Upper lobe of left lung (tissue), 4 donors: ENCODE measurements around the gene PPP6R3.

ENCODE experiments used
- POLR2A ChIP-seq, 4 donors: fragments of 450-650 bp; IDR thresholded peaks; one replicate each; pipeline ENCODE4 v1.5.1; 2016 to 2017; ENCODE audit warnings: antibody characterized with exemption in 4 of 4, mild to moderate bottlenecking in 2 of 4
- POLR2AphosphoS5 ChIP-seq, 2 donors: sonication (generic); formaldehyde crosslinking; IDR thresholded peaks; one replicate each; pipeline ENCODE4 v1.5.1; 2017; ENCODE audit warnings: antibody characterized with exemption in 2 of 2
- TF ChIP-seq, protein P1 (sequence below), 6 experiments: fragments of 450-650 bp in 4 of 6; fragments of 200-600 bp in 2 of 6; sonication (generic) in 2 of 6; IDR thresholded peaks; one replicate each; pipeline ENCODE4 v1.5.1; 2016 to 2019; ENCODE audit warnings: antibody characterized with exemption in 6 of 6

DNA sequence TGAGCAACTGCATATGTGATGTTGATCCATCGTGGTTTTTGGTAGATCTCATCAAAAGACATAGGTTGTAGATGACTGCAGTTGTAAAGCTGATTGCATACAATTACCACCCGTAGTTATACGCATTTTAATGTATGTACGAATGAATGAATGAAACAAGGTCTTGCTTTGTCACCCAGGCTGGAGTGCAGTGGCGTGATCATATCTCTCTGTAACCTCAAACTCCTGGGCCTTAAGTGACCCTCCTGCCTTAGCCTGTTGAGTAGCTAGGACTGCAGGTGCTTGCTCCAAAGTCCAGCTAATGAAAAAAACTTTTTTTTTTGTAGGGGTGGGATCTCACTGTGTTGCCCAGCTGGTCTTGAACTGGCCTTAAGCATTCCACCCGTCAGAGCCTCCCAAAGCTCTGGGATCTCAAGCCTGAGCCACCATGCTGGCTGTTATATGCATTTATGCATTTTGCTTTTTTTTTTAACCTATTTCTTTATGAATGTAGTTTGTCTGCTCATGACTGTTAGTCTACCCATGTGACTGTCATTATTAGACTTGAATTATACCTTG lies 53.5 kb downstream of the PPP6R3 start:
- TF ChIP-seq, protein P1, sequence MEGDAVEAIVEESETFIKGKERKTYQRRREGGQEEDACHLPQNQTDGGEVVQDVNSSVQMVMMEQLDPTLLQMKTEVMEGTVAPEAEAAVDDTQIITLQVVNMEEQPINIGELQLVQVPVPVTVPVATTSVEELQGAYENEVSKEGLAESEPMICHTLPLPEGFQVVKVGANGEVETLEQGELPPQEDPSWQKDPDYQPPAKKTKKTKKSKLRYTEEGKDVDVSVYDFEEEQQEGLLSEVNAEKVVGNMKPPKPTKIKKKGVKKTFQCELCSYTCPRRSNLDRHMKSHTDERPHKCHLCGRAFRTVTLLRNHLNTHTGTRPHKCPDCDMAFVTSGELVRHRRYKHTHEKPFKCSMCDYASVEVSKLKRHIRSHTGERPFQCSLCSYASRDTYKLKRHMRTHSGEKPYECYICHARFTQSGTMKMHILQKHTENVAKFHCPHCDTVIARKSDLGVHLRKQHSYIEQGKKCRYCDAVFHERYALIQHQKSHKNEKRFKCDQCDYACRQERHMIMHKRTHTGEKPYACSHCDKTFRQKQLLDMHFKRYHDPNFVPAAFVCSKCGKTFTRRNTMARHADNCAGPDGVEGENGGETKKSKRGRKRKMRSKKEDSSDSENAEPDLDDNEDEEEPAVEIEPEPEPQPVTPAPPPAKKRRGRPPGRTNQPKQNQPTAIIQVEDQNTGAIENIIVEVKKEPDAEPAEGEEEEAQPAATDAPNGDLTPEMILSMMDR (IDR thresholded peaks at IDR 0.05) = no peak
- TF ChIP-seq POLR2A (IDR thresholded peaks at IDR 0.05) (no peak), POLR2AphosphoS5 (IDR thresholded peaks at IDR 0.05) (no peak)
